PC-3 (cell line): Measurements from ENCODE around the gene USP25. TPM values are rescaled to one million over a fixed set of nuclear protein-coding genes. Genes with fewer than 3 reads are reported as not detected.
A peak's percentile ranks its signal among the peaks of the same experiment; 100 is the strongest.
"Not testable (repeated sequence)": the region's sequence is repeated elsewhere in the genome, so short reads cannot be mapped to it uniquely, and the experiment has no call there.

Experiments used
- ATAC-seq: fragments of 200-7000 bp; cut with Tn5 transposase; 2 replicates; pipeline ENCODE4 v1.9.1; 2020; ENCODE audit warnings: mild to moderate bottlenecking, moderate library complexity
- BruUV-seq: library from RNA; stranded (reverse); fragments of 400-500 nt; replicated peaks from 2 replicates; lab custom pipeline; 2021; lab: Mats Ljungman, UMichigan
- CTCF ChIA-PET: fragments of 300-600 bp; sonication (Branson Sonifier 250); formaldehyde crosslinking; loops from one replicate; lab custom pipeline; 2022; ENCODE audit warnings: antibody characterized with exemption; lab: Charles Lee
- POLR2A ChIA-PET: fragments of 300-600 bp; sonication (Branson Sonifier 250); formaldehyde crosslinking; loops from one replicate; lab custom pipeline; 2022; ENCODE audit warnings: antibody characterized with exemption; ENCODE audit not compliant: unreplicated experiment; lab: Charles Lee
- DNase-seq: peaks from one replicate; pipeline ENCODE4 v3.0.0-alpha.2; 2015
- H2AFZ ChIP-seq: fragments of 300-600 bp; sonication (generic); 2 replicates; pipeline ENCODE4 v1.6.0; 2016; ENCODE audit warnings: antibody characterized with exemption, low read length
- H3F3A ChIP-seq: fragments of 300-600 bp; sonication (generic); one replicate; pipeline ENCODE4 v1.6.0; 2017; ENCODE audit warnings: antibody characterized with exemption, low read length, control low read depth, mild to moderate bottlenecking; ENCODE audit not compliant: unreplicated experiment
- H3K27ac ChIP-seq: fragments of 300-600 bp; sonication (generic); 2 replicates; pipeline ENCODE4 v1.5.1; 2016; ENCODE audit warnings: mild to moderate bottlenecking, low read length
- H3K27me3 ChIP-seq: fragments of 300-600 bp; sonication (generic); 2 replicates; pipeline ENCODE4 v1.6.1; 2016; ENCODE audit warnings: low read length, mixed read lengths
- H3K36me3 ChIP-seq: fragments of 300-600 bp; sonication (generic); 2 replicates; pipeline ENCODE4 v1.6.1; 2016; ENCODE audit warnings: low read depth, mixed run types, low read length, mixed read lengths
- H3K4me1 ChIP-seq: fragments of 300-600 bp; sonication (generic); 2 replicates; pipeline ENCODE4 v1.5.1; 2016; ENCODE audit warnings: low read length; ENCODE audit not compliant: insufficient read depth
- H3K4me2 ChIP-seq: fragments of 300-600 bp; sonication (generic); 2 replicates; pipeline ENCODE4 v1.6.0; 2016; ENCODE audit warnings: low read length
- H3K4me3 ChIP-seq: fragments of 300-600 bp; sonication (generic); 2 replicates; pipeline ENCODE4 v1.5.1; 2016; ENCODE audit warnings: mild to moderate bottlenecking, low read length, mixed read lengths
- H3K79me2 ChIP-seq: fragments of 300-600 bp; sonication (generic); 2 replicates; pipeline ENCODE4 v1.6.1; 2017; ENCODE audit warnings: low read length, mixed read lengths
- H3K9ac ChIP-seq: fragments of 300-600 bp; sonication (generic); 2 replicates; pipeline ENCODE4 v1.6.0; 2016; ENCODE audit warnings: mild to moderate bottlenecking, low read length
- H3K9me2 ChIP-seq: fragments of 300-600 bp; sonication (generic); replicated peaks from 2 replicates; pipeline ENCODE4 v1.6.1; 2016; ENCODE audit warnings: mixed run types, low read length, mixed read lengths
- H3K9me3 ChIP-seq: fragments of 300-600 bp; sonication (generic); 2 replicates; pipeline ENCODE4 v1.6.1; 2016; ENCODE audit warnings: low read length, mixed read lengths
- H4K20me1 ChIP-seq: fragments of 300-600 bp; sonication (generic); 2 replicates; pipeline ENCODE4 v1.6.1; 2016; ENCODE audit warnings: low read length, mixed read lengths
- CTCF ChIP-seq: fragments of 300-600 bp; sonication (generic); conservative IDR thresholded peaks from 2 replicates; pipeline ENCODE4 v1.5.1; 2017; ENCODE audit warnings: antibody characterized with exemption, low read depth, mild to moderate bottlenecking, low read length
- EZH2 ChIP-seq: fragments of 300-600 bp; sonication (generic); IDR thresholded peaks from one replicate; pipeline ENCODE4 v1.6.1; 2017; ENCODE audit warnings: antibody characterized with exemption, mild to moderate bottlenecking, low read length; ENCODE audit not compliant: unreplicated experiment
- EZH2phosphoT487 ChIP-seq: fragments of 300-600 bp; sonication (generic); IDR thresholded peaks from 2 replicates; pipeline ENCODE4 v1.6.1; 2018; ENCODE audit warnings: mild to moderate bottlenecking, antibody characterized with exemption, low read length, borderline replicate concordance
- intact Hi-C: fragments of 100-400 bp; cut with micrococcal nuclease; formaldehyde crosslinking; loops from 2 replicates; pipeline ENCODE4 v1.9.0; 2023
- total RNA-seq: library from RNA; depleted of rRNA; stranded (reverse); fragments of >200 nt; gene quantifications from 2 replicates; pipeline ENCODE4 v1.2.3, GENCODE V29; 2014

Gene USP25
- total RNA-seq, 1 experiment from 2014 or later = 54.4 TPM

DNA sequence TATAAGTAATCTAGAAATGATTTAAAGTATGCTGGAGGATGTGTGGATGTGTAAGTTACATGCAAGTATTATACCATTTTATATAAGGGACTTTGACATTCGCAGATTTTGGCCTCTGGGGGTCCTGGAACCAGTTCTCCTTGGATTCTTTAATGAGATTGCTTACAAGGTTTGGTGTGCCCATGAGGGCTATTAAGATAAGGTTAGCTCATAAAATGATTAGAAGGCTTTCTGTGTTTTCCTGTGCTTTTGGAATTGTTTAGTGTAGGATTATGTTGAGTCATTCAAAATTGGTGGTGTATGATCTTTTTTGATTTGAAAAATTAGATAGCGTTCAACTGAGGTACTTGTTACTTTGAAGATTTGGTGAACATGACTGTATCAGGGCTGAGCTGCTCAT lies 5.6 kb downstream of the USP25 start:
- ATAC-seq = no peak
- intact Hi-C loops = loop anchor here (5.0 to 10.0 kb wide), 2 partner anchors 37 to 681 kb away; no protein-coding TSS in a partner anchor
- peak; percentile 8 for DNase-seq
- Histone ChIP-seq H3K27ac (no peak overlapping the region), H4K20me1 (peaks cover 81% of the 10 kb centered on the region), H3K4me3 (0 out of 2 replicates have a peak overlapping the region, but pooled peaks have one; percentile 47), H3K9ac (no peak overlapping the region), H3K27me3 (no peaks in the 10 kb centered on the region), H3K4me1 (peaks cover 41% of the 10 kb centered on the region), H2AFZ (no peak overlapping the region), H3K36me3 (no peaks in the 10 kb centered on the region), H3K4me2 (peak overlapping the region; percentile 68), H3K79me2 (peaks cover 100% of the 10 kb centered on the region), H3K9me3 (no peaks in the 10 kb centered on the region), H3F3A (no peaks in the 10 kb centered on the region), H3K9me2 (no peaks in the 10 kb centered on the region)
- ChIA-PET POLR2A (no interaction called here), CTCF (no interaction called here)
- TF ChIP-seq EZH2phosphoT487 (no peak), CTCF (0 out of 2 replicates have a peak, but pooled peaks have one; percentile 9), EZH2 (no peak)
- BruUV-seq = no TSS peak

GRCh38 chr21:15735931-15736330 lies 6.1 kb downstream of the USP25 start:
- Histone ChIP-seq H3K4me1 (peaks cover 44% of the 10 kb centered on the region), H3K4me2 (peak overlapping the region; percentile 68), H4K20me1 (peaks cover 81% of the 10 kb centered on the region), H3K79me2 (peaks cover 100% of the 10 kb centered on the region), H3K4me3 (peak overlapping the region; percentile 47)
- H3F3A ChIP-seq, ATAC-seq, BruUV-seq, H2AFZ ChIP-seq, H3K36me3 ChIP-seq, H3K9ac ChIP-seq, H3K27me3 ChIP-seq, POLR2A ChIA-PET, H3K27ac ChIP-seq, H3K9me3 ChIP-seq, H3K9me2 ChIP-seq, CTCF ChIA-PET: not testable (repeated sequence)
- peak; percentile 16 for DNase-seq
- intact Hi-C loops = loop anchor here (5.0 to 10.0 kb wide), 2 partner anchors 36 to 681 kb away; no protein-coding TSS in a partner anchor

DNA sequence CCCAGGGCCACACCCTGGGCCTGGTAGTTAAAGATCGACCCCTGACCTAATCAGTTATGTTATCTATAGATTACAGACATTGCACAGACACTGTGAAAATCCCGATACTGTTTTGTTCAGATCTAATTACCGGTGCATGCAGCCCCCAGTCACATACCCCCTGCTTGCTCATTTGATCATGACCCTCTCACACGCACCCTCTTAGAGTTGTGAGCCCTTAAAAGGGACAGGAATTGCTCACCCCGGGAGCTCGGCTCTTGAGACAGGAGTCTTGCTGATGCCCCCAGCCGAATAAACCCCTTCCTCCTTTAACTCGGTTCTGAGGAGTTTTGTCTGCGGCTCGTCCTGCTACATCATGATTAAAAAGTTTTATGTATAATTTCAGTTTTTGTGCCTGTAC lies 9.0 kb downstream of the USP25 start:
- peaks cover 11% of the 10 kb centered on the region; the same call in 1 of the 2 replicates for H3K36me3 ChIP-seq
- H4K20me1 ChIP-seq = peaks cover 86% of the 10 kb centered on the region
- H3K4me1 ChIP-seq = peaks cover 53% of the 10 kb centered on the region
- POLR2A ChIA-PET, H2AFZ ChIP-seq, H3K9ac ChIP-seq, H3F3A ChIP-seq, CTCF ChIA-PET, BruUV-seq, H3K4me3 ChIP-seq, DNase-seq, H3K9me3 ChIP-seq, H3K9me2 ChIP-seq, ATAC-seq, H3K27me3 ChIP-seq, H3K27ac ChIP-seq: not testable (repeated sequence)
- peak overlapping the region; percentile 34; the same call in 1 of the 2 replicates for H3K4me2 ChIP-seq
- peaks cover 100% of the 10 kb centered on the region for H3K79me2 ChIP-seq
- intact Hi-C loops = loop anchor here (5.0 to 10.0 kb wide), 2 partner anchors 34 to 684 kb away; no protein-coding TSS in a partner anchor
